GM21576 (cell line): ENCODE measurements around the gene FYN.

Experiments used
- ATAC-seq: cut with Tn5 transposase; IDR thresholded peaks from one replicate; pipeline ENCODE4 v1.9.1; 2021; ENCODE audit warnings: mild to moderate bottlenecking, moderate library complexity; ENCODE audit not compliant: unreplicated experiment

The FYN gene

GRCh38 chr6:111854683-111855082 lies 18.6 kb downstream of the FYN start:
- ATAC-seq = no peak

- no peak for ATAC-seq
Measured at GRCh38 chr6:111852725-111853124, 20.5 kb downstream of the FYN start.

- peak; percentile 43 for ATAC-seq
Measured at GRCh38 chr6:111850295-111850937, 22.8 kb downstream of the FYN start.

- ATAC-seq = no peak
Measured at GRCh38 chr6:111849298-111849697, 24.0 kb downstream of the FYN start.

GRCh38 chr6:111848262-111848812 lies 24.9 kb downstream of the FYN start:
- ATAC-seq = no peak

- no peak for ATAC-seq
Measured at GRCh38 chr6:111846492-111847409, 26.5 kb downstream of the FYN start.

- no peak for ATAC-seq
Measured at GRCh38 chr6:111846066-111846465, 27.2 kb downstream of the FYN start.

- ATAC-seq = peak; percentile 61
Measured at GRCh38 chr6:111845441-111845871, 27.8 kb downstream of the FYN start.

- ATAC-seq = no peak
Measured at GRCh38 chr6:111844921-111845320, 28.3 kb downstream of the FYN start.

GRCh38 chr6:111844376-111844775 lies 28.9 kb downstream of the FYN start:
- ATAC-seq = peak; percentile 60

GRCh38 chr6:111843347-111844147 lies 29.7 kb downstream of the FYN start:
- no peak for ATAC-seq

- no peak for ATAC-seq
Measured at GRCh38 chr6:111842891-111843290, 30.4 kb downstream of the FYN start.

- no peak for ATAC-seq
Measured at GRCh38 chr6:111842271-111842822, 30.9 kb downstream of the FYN start.

- ATAC-seq = no peak
Measured at GRCh38 chr6:111841822-111842221, 31.4 kb downstream of the FYN start.

- ATAC-seq = no peak
Measured at GRCh38 chr6:111840803-111841202, 32.4 kb downstream of the FYN start.

- no peak for ATAC-seq
Measured at GRCh38 chr6:111838749-111839484, 34.3 kb downstream of the FYN start.

GRCh38 chr6:111837641-111838500 lies 35.4 kb downstream of the FYN start:
- peak; percentile 68 for ATAC-seq

GRCh38 chr6:111837007-111837406 lies 36.2 kb downstream of the FYN start:
- no peak for ATAC-seq

GRCh38 chr6:111835807-111836206 lies 37.4 kb downstream of the FYN start:
- ATAC-seq = no peak
